Adrenal gland (tissue), 12 donors: Measurements from ENCODE around the gene PWWP2B. TPM values are rescaled to one million over a fixed set of nuclear protein-coding genes. Genes with fewer than 3 reads are reported as not detected.

ENCODE experiments used
- DNase-seq, 7 donors: peaks; one replicate each; pipeline ENCODE4 v3.0.0-alpha.2; 2019 to 2020
- H3K27ac ChIP-seq, 5 donors: fragments of 200-600 bp; sonication (generic) in 4 of 5; 1 replicate in 3 of 5; 2 replicates in 2 of 5; pipeline versions ENCODE4 v1.5.1 to v1.8.0; 2016 to 2020; ENCODE audit warnings: mild to moderate bottlenecking in 1 of 5
- H3K27me3 ChIP-seq: fragments of 200-600 bp; 2 replicates; pipeline ENCODE4 v1.8.0; 2021
- H3K36me3 ChIP-seq, 2 donors: fragments of 200-600 bp; replicated peaks in 1 of 2; 1 replicate in 1 of 2; 2 replicates in 1 of 2; pipeline versions ENCODE4 v1.5.1 to v1.8.0; 2018 to 2022
- H3K4me1 ChIP-seq, 2 donors: fragments of 200-600 bp; replicated peaks in 1 of 2; 1 replicate in 1 of 2; 2 replicates in 1 of 2; pipeline versions ENCODE4 v1.5.1 to v1.8.0; 2018 to 2021
- H3K4me3 ChIP-seq, 4 donors: fragments of 200-600 bp; sonication (generic) in 3 of 4; one replicate each; pipeline ENCODE4 v1.5.1; 2016 to 2018
- H3K9me3 ChIP-seq, 3 donors: fragments of 200-600 bp; sonication (generic) in 1 of 3; replicated peaks in 1 of 3; 1 replicate in 2 of 3; 2 replicates in 1 of 3; pipeline versions ENCODE4 v1.5.1 to v1.8.0; 2016 to 2021
- POLR2A ChIP-seq, 2 donors: fragments of 450-650 bp; IDR thresholded peaks; one replicate each; pipeline ENCODE4 v1.6.1; 2017; ENCODE audit warnings: antibody characterized with exemption in 2 of 2, mild to moderate bottlenecking in 2 of 2, moderate library complexity in 1 of 2
- WGBS, 4 donors: extraction: QIAGEN DNeasy Blood & Tissue Kit in 2 of 4; methylation state at CpG; one replicate each; pipeline versions ENCODE4 v1.1.5 to v1.1.7; 2013 to 2017; 5-methylcytosine and 5-hydroxymethylcytosine counted together
- intact Hi-C, 2 donors: fragments of 100-400 bp; cut with DNase I; formaldehyde crosslinking; loops; one replicate each; pipeline versions ENCODE4 v1.14.1 to v1.15.0; 2022 to 2023
- polyA plus RNA-seq, 3 donors: library from polyadenylated mRNA; stranded (reverse); fragments of 200-250 nt in 2 of 3; fragments of 350-450 nt in 1 of 3; fragmentation: Illumina TruSeq in 1 of 3; extraction: RNeasy Lipid Tissue Mini Kit (QIAGEN cat#74804) in 1 of 3; gene quantifications; one replicate each; pipeline ENCODE4 v1.2.3, GENCODE V29; 2013 to 2014
- total RNA-seq, 9 donors: library from RNA; depleted of rRNA in 4 of 9; stranded (reverse); fragments of >200 nt in 4 of 9; fragments of 120-200 nt in 1 of 9; fragmentation: NEBNext Ultra II Directional in 1 of 9; extraction: Animal tissue kit (Norgen Biotek cat#: 25700) in 1 of 9; gene quantifications; one replicate each; pipeline versions ENCODE4 v1.1.0 to v1.2.4, GENCODE V29; 2013 to 2023
- TF ChIP-seq, protein P1 (sequence below), 6 experiments: fragments of 450-650 bp in 4 of 6; fragments of 200-600 bp in 2 of 6; sonication (generic) in 1 of 6; IDR thresholded peaks; 1 replicate in 5 of 6; 2 replicates in 1 of 6; pipeline versions ENCODE4 v1.5.1 to v1.8.0; 2016 to 2021; ENCODE audit warnings: antibody characterized with exemption in 6 of 6, mild to moderate bottlenecking in 2 of 6, moderate library complexity in 1 of 6
- donor health status: healthy with polysubstance abuse.
- donor health status: Bipolar disorder and iron deficiency.
- donor health status: DM: yes; HTN: yes; CAD: no.
- donor health status: DM: no; HTN: no; CAD: no.
- donor health status: DM: no; HTN: no; CAD: no.
- donor health status: DM: yes; HTN: yes; CAD: no.

The PWWP2B gene
- total and polyA plus RNA-seq, 12 donors, result 3.4 to 75.3 (median 40.7) TPM

DNA sequence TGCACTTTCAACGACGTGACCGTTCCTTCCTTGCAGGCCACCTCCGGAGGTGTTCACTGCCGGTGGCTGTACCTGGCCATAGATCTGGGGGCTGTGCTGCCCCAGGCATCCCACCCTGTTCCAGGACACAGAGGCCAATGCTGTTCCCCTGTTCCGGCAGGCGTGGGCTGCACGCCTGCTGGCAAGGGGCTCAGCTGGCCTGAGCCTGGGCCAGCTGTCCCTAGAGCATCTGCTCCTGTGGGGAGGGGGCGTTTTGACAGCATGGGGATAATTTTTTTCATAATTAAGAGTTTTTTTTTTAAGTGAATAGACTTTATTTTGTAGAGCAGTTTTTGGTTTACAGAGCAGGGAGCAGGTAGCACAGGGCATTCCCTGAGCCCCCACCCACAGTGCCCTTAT, 28.8 kb downstream of the PWWP2B start:
- no peaks in the 10 kb centered on the region for H3K27me3 ChIP-seq
- H3K9me3 ChIP-seq, result no peaks in the 10 kb centered on the region
- H3K36me3 ChIP-seq, result no peaks in the 10 kb centered on the region
- TF ChIP-seq, protein P1, sequence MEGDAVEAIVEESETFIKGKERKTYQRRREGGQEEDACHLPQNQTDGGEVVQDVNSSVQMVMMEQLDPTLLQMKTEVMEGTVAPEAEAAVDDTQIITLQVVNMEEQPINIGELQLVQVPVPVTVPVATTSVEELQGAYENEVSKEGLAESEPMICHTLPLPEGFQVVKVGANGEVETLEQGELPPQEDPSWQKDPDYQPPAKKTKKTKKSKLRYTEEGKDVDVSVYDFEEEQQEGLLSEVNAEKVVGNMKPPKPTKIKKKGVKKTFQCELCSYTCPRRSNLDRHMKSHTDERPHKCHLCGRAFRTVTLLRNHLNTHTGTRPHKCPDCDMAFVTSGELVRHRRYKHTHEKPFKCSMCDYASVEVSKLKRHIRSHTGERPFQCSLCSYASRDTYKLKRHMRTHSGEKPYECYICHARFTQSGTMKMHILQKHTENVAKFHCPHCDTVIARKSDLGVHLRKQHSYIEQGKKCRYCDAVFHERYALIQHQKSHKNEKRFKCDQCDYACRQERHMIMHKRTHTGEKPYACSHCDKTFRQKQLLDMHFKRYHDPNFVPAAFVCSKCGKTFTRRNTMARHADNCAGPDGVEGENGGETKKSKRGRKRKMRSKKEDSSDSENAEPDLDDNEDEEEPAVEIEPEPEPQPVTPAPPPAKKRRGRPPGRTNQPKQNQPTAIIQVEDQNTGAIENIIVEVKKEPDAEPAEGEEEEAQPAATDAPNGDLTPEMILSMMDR (IDR thresholded peaks at IDR 0.05), result no peak
- H3K4me3 ChIP-seq, result no peak overlapping the region
- DNase-seq, result no peak
- 88 to 93% (median 90%) methylated on average over 4 to 9 of the region's 9 CpGs for WGBS, 4 donors
- no peak overlapping the region for H3K27ac ChIP-seq
- H3K4me1 ChIP-seq, result peaks cover 27 to 34% of the 10 kb centered on the region in 2 donors
- intact Hi-C loops, result no loop called here

DNA sequence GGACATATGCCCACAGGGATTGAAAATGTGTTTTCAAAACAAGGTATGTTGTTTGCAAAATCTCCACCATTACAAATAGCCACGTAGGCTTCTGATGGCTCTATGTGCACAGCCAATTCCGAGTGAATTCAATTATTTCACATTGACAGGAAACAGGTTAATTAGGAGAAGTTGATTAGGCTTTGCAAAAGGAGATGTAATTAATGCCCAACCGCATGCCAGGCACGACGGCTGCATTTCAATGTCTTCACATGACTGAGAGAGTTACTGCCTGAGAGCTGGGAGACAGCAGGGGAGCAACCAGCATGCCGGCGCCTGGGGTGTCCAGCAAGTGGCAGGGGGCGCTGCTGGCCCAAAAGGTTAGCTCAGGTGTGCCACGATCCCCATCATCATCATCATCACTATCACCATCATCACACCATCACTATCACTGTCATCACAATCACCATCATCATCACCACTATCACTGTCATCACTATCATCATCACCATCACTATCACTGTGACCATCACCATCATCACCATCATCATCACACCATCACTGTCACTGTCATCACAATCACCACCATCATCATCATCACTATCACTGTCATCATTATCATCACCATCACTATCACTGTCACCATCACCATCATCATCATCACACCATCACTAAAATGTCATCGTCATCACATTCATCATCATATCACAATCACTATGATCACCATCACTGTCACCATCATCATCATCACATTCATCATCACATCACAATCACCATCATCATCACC, 30.2 kb downstream of the PWWP2B start:
- H3K4me1 ChIP-seq, result peaks cover 12 to 19% of the 10 kb centered on the region in 2 donors
- no peaks in the 10 kb centered on the region for H3K27me3 ChIP-seq
- H3K9me3 ChIP-seq, result no peaks in the 10 kb centered on the region
- no peak overlapping the region for H3K4me3 ChIP-seq
- H3K36me3 ChIP-seq, result no peaks in the 10 kb centered on the region
- DNase-seq, result no peak
- 87 to 92% (median 88%) methylated on average over 7 to 10 of the region's 10 CpGs for WGBS, 4 donors
- intact Hi-C loops, result no loop called here
- no peak overlapping the region for H3K27ac ChIP-seq
- TF ChIP-seq POLR2A (IDR thresholded peaks at IDR 0.05), result no peak
- TF ChIP-seq, protein P1 (IDR thresholded peaks at IDR 0.05), result no peak

DNA sequence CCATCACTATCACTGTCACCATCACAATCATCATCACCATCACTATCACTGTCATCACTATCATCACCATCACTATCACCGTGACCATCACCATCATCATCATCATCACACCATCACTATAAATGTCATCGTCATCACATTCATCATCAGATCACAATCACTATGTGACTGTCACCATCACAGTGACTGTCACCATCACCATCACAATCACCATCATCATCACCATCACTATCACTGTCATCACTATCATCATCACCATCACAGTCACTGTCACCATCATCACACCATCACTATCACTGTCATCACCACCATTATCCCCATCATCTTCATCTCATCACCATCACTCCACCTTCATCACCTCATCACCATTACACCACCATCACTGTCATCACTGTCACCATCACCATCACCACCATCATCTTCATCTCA, 31.0 kb downstream of the PWWP2B start:
- H3K27me3 ChIP-seq, result no peaks in the 10 kb centered on the region
- H3K4me1 ChIP-seq, result peaks cover 5 to 12% of the 10 kb centered on the region in 2 donors
- WGBS, 4 donors, result 84 to 99% (median 97%) methylated on average over 2 of the region's 2 CpGs
- TF ChIP-seq POLR2A (IDR thresholded peaks at IDR 0.05), result no peak
- DNase-seq, result no peak
- intact Hi-C loops, result no loop called here
- H3K36me3 ChIP-seq, result no peaks in the 10 kb centered on the region
- no peak overlapping the region for H3K4me3 ChIP-seq
- H3K9me3 ChIP-seq, result no peaks in the 10 kb centered on the region
- H3K27ac ChIP-seq, result no peak overlapping the region

DNA sequence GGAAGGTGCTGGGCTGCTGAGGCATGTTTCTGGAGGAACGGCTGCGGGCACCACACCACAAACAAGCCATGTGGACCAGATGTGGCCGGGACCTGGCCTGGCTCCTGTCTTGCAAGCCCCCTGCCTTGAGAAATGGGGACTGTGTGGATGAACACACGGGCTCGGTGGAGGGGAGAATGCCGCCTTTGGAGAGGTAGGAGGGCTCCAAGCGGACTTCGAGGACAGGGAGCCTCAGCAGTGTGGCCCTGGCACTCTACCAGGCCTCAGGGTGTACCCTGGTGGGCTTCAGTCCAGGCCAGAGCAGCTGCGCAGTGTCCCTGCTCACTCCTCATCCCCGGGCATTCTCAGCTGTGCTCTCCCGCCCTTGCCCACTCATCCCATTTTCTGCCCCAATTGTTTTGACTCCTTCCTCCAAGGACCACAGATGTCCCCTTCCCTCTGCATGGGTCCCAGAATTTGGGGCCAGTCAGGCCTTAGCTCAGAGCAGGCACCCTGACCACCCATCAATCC, 31.5 kb downstream of the PWWP2B start:
- intact Hi-C loops, result no loop called here
- 94 to 97% (median 96%) methylated on average over 9 to 11 of the region's 11 CpGs for WGBS, 4 donors
- H3K36me3 ChIP-seq, result no peaks in the 10 kb centered on the region
- no peak for DNase-seq
- H3K4me3 ChIP-seq, result no peak overlapping the region
- H3K9me3 ChIP-seq, result no peaks in the 10 kb centered on the region
- H3K27ac ChIP-seq, result no peak overlapping the region
- TF ChIP-seq, protein P1 (IDR thresholded peaks at IDR 0.05), result no peak
- no peak for TF ChIP-seq POLR2A (IDR thresholded peaks at IDR 0.05)
- H3K4me1 ChIP-seq, result peaks cover 0 to 8% of the 10 kb centered on the region in 2 donors
- no peaks in the 10 kb centered on the region for H3K27me3 ChIP-seq
